ENCODE data around the gene HNMT.
"Not testable (repeated sequence)": the region's sequence is repeated elsewhere in the genome, so short reads cannot be mapped to it uniquely, and the experiment has no call there.

The HNMT gene

GRCh38 chr2:137971259-137971658 is 7.0 kb downstream of the HNMT start:
- not testable (repeated sequence) for H3K36me3 ChIP-seq (ENCODE audit: control insufficient read depth, insufficient read depth, low read length); H3K4me3 ChIP-seq (ENCODE audit: insufficient read depth, low read depth, low read length, poor library complexity, severe bottlenecking); H3K4me1 ChIP-seq (ENCODE audit: control insufficient read depth, insufficient read depth, low read length, poor library complexity, severe bottlenecking); H3K27ac ChIP-seq (ENCODE audit: insufficient read depth, low read length, poor library complexity, severe bottlenecking); H3K27me3 ChIP-seq (replicated peaks; ENCODE audit: control insufficient read depth, insufficient read depth, low read length, poor library complexity, severe bottlenecking); DNase-seq; H3K9me3 ChIP-seq (ENCODE audit: control insufficient read depth, low read length)

GRCh38 chr2:137973280-137973679 is 9.0 kb downstream of the HNMT start:
- Histone ChIP-seq H3K36me3 (ENCODE audit: control insufficient read depth, insufficient read depth, low read length) (no peaks in the 10 kb centered on the region), H3K4me1 (ENCODE audit: control insufficient read depth, insufficient read depth, low read length, poor library complexity, severe bottlenecking) (no peaks in the 10 kb centered on the region), H3K27me3 (replicated peaks; ENCODE audit: control insufficient read depth, insufficient read depth, low read length, poor library complexity, severe bottlenecking) (no peaks in the 10 kb centered on the region), H3K9me3 (ENCODE audit: control insufficient read depth, low read length) (no peaks in the 10 kb centered on the region), H3K4me3 (ENCODE audit: insufficient read depth, low read depth, low read length, poor library complexity, severe bottlenecking) (no peak overlapping the region), H3K27ac (ENCODE audit: insufficient read depth, low read length, poor library complexity, severe bottlenecking) (no peak overlapping the region)
- no peak for DNase-seq

- Histone ChIP-seq H3K27me3 (replicated peaks; ENCODE audit: control insufficient read depth, insufficient read depth, low read length, poor library complexity, severe bottlenecking) (no peaks in the 10 kb centered on the region), H3K36me3 (ENCODE audit: control insufficient read depth, insufficient read depth, low read length) (no peaks in the 10 kb centered on the region), H3K4me3 (ENCODE audit: insufficient read depth, low read depth, low read length, poor library complexity, severe bottlenecking) (no peak overlapping the region), H3K9me3 (ENCODE audit: control insufficient read depth, low read length) (no peaks in the 10 kb centered on the region), H3K4me1 (ENCODE audit: control insufficient read depth, insufficient read depth, low read length, poor library complexity, severe bottlenecking) (no peaks in the 10 kb centered on the region), H3K27ac (ENCODE audit: insufficient read depth, low read length, poor library complexity, severe bottlenecking) (no peak overlapping the region)
- DNase-seq = no peak
Observed at GRCh38 chr2:137975280-137976271, 11.3 kb downstream of the HNMT start.

GRCh38 chr2:137976274-137976673 is 12.0 kb downstream of the HNMT start:
- no peak overlapping the region for H3K27ac ChIP-seq (ENCODE audit: insufficient read depth, low read length, poor library complexity, severe bottlenecking)
- no peaks in the 10 kb centered on the region for H3K9me3 ChIP-seq (ENCODE audit: control insufficient read depth, low read length)
- no peak for DNase-seq
- no peaks in the 10 kb centered on the region for H3K36me3 ChIP-seq (ENCODE audit: control insufficient read depth, insufficient read depth, low read length)
- no peaks in the 10 kb centered on the region for H3K4me1 ChIP-seq (ENCODE audit: control insufficient read depth, insufficient read depth, low read length, poor library complexity, severe bottlenecking)
- H3K4me3 ChIP-seq (ENCODE audit: insufficient read depth, low read depth, low read length, poor library complexity, severe bottlenecking) = no peak overlapping the region
- no peaks in the 10 kb centered on the region for H3K27me3 ChIP-seq (replicated peaks; ENCODE audit: control insufficient read depth, insufficient read depth, low read length, poor library complexity, severe bottlenecking)

GRCh38 chr2:137977790-137978189 is 13.5 kb downstream of the HNMT start:
- no peak for DNase-seq
- Histone ChIP-seq H3K27me3 (replicated peaks; ENCODE audit: control insufficient read depth, insufficient read depth, low read length, poor library complexity, severe bottlenecking) (no peaks in the 10 kb centered on the region), H3K36me3 (ENCODE audit: control insufficient read depth, insufficient read depth, low read length) (no peaks in the 10 kb centered on the region), H3K9me3 (ENCODE audit: control insufficient read depth, low read length) (no peaks in the 10 kb centered on the region), H3K27ac (ENCODE audit: insufficient read depth, low read length, poor library complexity, severe bottlenecking) (no peak overlapping the region), H3K4me3 (ENCODE audit: insufficient read depth, low read depth, low read length, poor library complexity, severe bottlenecking) (no peak overlapping the region), H3K4me1 (ENCODE audit: control insufficient read depth, insufficient read depth, low read length, poor library complexity, severe bottlenecking) (no peaks in the 10 kb centered on the region)

- no peak for DNase-seq
- Histone ChIP-seq H3K27ac (ENCODE audit: insufficient read depth, low read length, poor library complexity, severe bottlenecking) (no peak overlapping the region), H3K4me3 (ENCODE audit: insufficient read depth, low read depth, low read length, poor library complexity, severe bottlenecking) (no peak overlapping the region), H3K36me3 (ENCODE audit: control insufficient read depth, insufficient read depth, low read length) (no peaks in the 10 kb centered on the region), H3K4me1 (ENCODE audit: control insufficient read depth, insufficient read depth, low read length, poor library complexity, severe bottlenecking) (no peaks in the 10 kb centered on the region), H3K27me3 (replicated peaks; ENCODE audit: control insufficient read depth, insufficient read depth, low read length, poor library complexity, severe bottlenecking) (no peaks in the 10 kb centered on the region), H3K9me3 (ENCODE audit: control insufficient read depth, low read length) (no peaks in the 10 kb centered on the region)
Observed at GRCh38 chr2:137980459-137980858, 16.2 kb downstream of the HNMT start.

GRCh38 chr2:137981112-137981656 is 16.9 kb downstream of the HNMT start:
- H3K36me3 ChIP-seq (ENCODE audit: control insufficient read depth, insufficient read depth, low read length) = no peaks in the 10 kb centered on the region
- H3K4me3 ChIP-seq (ENCODE audit: insufficient read depth, low read depth, low read length, poor library complexity, severe bottlenecking) = no peak overlapping the region
- no peaks in the 10 kb centered on the region for H3K4me1 ChIP-seq (ENCODE audit: control insufficient read depth, insufficient read depth, low read length, poor library complexity, severe bottlenecking)
- no peak overlapping the region for H3K27ac ChIP-seq (ENCODE audit: insufficient read depth, low read length, poor library complexity, severe bottlenecking)
- DNase-seq = no peak
- no peaks in the 10 kb centered on the region for H3K9me3 ChIP-seq (ENCODE audit: control insufficient read depth, low read length)
- no peaks in the 10 kb centered on the region for H3K27me3 ChIP-seq (replicated peaks; ENCODE audit: control insufficient read depth, insufficient read depth, low read length, poor library complexity, severe bottlenecking)

GRCh38 chr2:137983581-137983980 is 19.3 kb downstream of the HNMT start:
- no peaks in the 10 kb centered on the region for H3K27me3 ChIP-seq (replicated peaks; ENCODE audit: control insufficient read depth, insufficient read depth, low read length, poor library complexity, severe bottlenecking)
- no peak overlapping the region for H3K27ac ChIP-seq (ENCODE audit: insufficient read depth, low read length, poor library complexity, severe bottlenecking)
- H3K9me3 ChIP-seq (ENCODE audit: control insufficient read depth, low read length) = no peaks in the 10 kb centered on the region
- H3K4me3 ChIP-seq (ENCODE audit: insufficient read depth, low read depth, low read length, poor library complexity, severe bottlenecking) = no peak overlapping the region
- no peaks in the 10 kb centered on the region for H3K4me1 ChIP-seq (ENCODE audit: control insufficient read depth, insufficient read depth, low read length, poor library complexity, severe bottlenecking)
- no peak for DNase-seq
- H3K36me3 ChIP-seq (ENCODE audit: control insufficient read depth, insufficient read depth, low read length) = no peaks in the 10 kb centered on the region

GRCh38 chr2:137986268-137986667 is 22.0 kb downstream of the HNMT start:
- H3K27me3 ChIP-seq (replicated peaks; ENCODE audit: control insufficient read depth, insufficient read depth, low read length, poor library complexity, severe bottlenecking) = no peaks in the 10 kb centered on the region
- no peak for DNase-seq
- H3K4me1 ChIP-seq (ENCODE audit: control insufficient read depth, insufficient read depth, low read length, poor library complexity, severe bottlenecking) = no peaks in the 10 kb centered on the region
- H3K4me3 ChIP-seq (ENCODE audit: insufficient read depth, low read depth, low read length, poor library complexity, severe bottlenecking) = no peak overlapping the region
- no peak overlapping the region for H3K27ac ChIP-seq (ENCODE audit: insufficient read depth, low read length, poor library complexity, severe bottlenecking)
- H3K9me3 ChIP-seq (ENCODE audit: control insufficient read depth, low read length) = no peaks in the 10 kb centered on the region
- no peaks in the 10 kb centered on the region for H3K36me3 ChIP-seq (ENCODE audit: control insufficient read depth, insufficient read depth, low read length)

GRCh38 chr2:137987011-137987410 is 22.7 kb downstream of the HNMT start:
- Histone ChIP-seq H3K4me3 (ENCODE audit: insufficient read depth, low read depth, low read length, poor library complexity, severe bottlenecking) (no peak overlapping the region), H3K9me3 (ENCODE audit: control insufficient read depth, low read length) (no peaks in the 10 kb centered on the region), H3K4me1 (ENCODE audit: control insufficient read depth, insufficient read depth, low read length, poor library complexity, severe bottlenecking) (no peaks in the 10 kb centered on the region), H3K27me3 (replicated peaks; ENCODE audit: control insufficient read depth, insufficient read depth, low read length, poor library complexity, severe bottlenecking) (no peaks in the 10 kb centered on the region), H3K27ac (ENCODE audit: insufficient read depth, low read length, poor library complexity, severe bottlenecking) (no peak overlapping the region), H3K36me3 (ENCODE audit: control insufficient read depth, insufficient read depth, low read length) (no peaks in the 10 kb centered on the region)
- no peak for DNase-seq
